T-helper 1 cell (primary cell): ENCODE results near the gene SKIDA1.

Experiments used
- DNase-seq, 5 donors: peaks; one replicate each; pipeline ENCODE4 v3.0.0-alpha.2; 2012 to 2020

SKIDA1 gene

GRCh38 chr10:21499701-21500577 is 25.5 kb downstream of the SKIDA1 start:
- no peak for DNase-seq

DNA sequence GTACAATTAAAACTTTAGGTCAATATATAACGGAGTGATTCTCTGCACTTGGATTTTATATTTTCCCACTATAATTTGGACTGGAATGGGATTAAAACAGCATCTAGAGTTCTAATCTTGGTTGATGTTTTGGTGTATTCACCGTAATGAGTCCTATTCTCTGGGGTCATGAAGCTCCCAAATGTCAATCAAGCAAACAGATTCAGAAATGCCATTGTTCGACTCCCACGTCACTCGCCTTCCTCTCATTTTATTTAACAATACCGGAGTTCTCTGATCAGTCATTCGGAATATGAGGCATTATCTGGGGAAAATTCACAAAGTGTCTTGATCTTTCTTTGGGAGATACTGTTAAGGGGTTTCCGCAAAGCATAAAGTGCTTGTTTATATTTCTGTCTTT is 26.5 kb downstream of the SKIDA1 start:
- DNase-seq, result no peak

- no peak for DNase-seq
These were observed 27.1 kb downstream of the SKIDA1 start for GRCh38 chr10:21498377-21498776.

- no peak for DNase-seq
These were observed 28.2 kb downstream of the SKIDA1 start for GRCh38 chr10:21497177-21497807.

DNA sequence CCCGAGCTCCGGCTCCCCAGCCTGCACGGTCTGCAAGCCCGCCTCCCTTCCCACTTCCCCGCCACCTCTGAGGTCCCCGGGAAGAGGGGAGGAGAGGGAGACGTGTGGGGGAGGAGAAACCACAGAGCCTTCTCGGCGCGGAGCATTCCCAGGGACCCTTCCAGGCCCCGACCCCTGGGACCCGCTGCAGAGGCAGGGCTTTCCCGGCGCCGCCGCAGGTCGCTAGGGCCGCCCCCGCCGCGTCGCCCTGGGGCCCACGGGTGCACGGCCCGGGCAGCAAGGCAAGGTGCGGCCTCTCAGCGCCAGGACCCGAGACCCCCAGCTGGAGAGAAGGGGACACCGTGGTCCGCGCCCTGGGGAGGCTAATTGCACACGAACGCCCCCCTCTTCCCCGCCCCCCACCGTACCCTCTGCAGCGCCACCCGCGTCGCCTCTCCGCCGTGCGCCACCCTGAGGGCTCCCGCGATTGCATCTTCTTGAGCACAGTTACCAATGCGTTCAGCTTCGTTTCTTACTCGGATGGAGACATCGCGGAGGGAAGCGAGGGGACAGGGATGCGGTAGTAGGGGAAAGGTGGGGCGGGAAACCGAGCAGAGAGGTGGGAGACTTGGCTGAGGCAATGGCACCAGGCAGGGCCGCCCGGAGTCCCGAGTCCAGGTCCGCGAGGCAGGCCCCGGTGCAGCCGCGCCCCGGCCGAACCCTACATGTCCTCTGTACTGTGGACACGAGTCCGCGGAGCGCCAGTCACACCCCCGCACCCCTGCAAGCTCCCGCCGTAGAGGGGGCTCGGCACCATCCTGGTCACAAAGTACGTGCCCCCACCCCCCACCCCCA is 28.9 kb downstream of the SKIDA1 start:
- peak in 3 of 5 donors; percentile 27 to 54 (median 39) for DNase-seq

GRCh38 chr10:21495752-21496342 is 29.6 kb downstream of the SKIDA1 start:
- peak; percentile 64 to 81 (median 79) for DNase-seq

- DNase-seq, result no peak
These were observed 30.3 kb downstream of the SKIDA1 start for GRCh38 chr10:21495002-21495751.

- DNase-seq, result no peak
These were observed 31.1 kb downstream of the SKIDA1 start for GRCh38 chr10:21494191-21495001.

DNA sequence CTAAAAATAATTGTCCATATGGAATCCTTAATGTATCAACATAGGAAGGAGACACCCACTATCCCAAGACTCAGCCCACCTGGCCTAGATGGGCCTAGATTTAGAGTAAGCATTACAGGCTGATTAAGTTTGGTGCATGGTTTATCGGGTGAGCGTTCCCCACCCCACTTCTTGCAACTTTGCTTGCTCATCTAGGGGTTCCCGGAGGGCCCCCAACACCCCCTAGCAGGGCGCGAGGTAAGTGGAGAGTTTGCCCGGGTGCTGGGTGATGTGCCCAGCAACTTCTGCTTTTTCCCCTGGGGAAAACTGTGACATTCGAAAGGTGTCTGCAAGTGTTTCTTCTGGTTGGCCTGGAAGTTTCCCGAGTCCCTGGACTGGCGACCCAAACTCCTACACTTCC is 31.7 kb downstream of the SKIDA1 start:
- DNase-seq, result no peak

GRCh38 chr10:21492421-21492820 is 33.1 kb downstream of the SKIDA1 start:
- no peak for DNase-seq

- DNase-seq, result no peak
These were observed 34.8 kb downstream of the SKIDA1 start for GRCh38 chr10:21490711-21491105.

DNA sequence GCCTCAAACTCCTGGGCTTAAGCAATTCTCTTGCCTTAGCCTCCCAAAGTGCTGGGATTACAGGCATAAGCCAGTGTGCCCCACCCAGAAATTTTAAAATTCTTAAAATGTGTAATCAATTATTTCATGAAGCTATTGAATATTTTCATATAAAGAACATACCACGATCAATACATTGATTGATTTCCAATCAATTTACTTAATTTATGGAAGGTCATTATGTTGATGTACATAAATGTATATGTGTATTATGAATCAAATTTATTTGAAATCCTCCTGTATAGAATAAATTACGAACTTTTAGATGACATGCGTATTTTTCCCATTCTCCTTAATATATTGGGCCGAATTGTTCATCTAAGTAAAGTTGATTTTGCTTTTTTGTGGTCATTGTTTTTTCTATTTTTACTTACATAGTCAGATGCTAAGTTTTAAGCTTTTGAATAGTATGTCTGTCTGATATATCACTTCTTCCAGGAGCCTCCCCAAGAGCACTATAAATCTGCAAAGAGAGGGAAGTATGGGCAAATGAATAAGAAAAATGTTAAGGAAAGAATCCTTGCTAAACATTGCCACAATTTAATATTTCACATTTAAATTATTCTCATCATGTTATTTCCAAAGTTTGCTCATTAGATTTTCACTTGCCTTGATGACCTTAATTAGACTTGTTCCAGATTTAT is 35.3 kb downstream of the SKIDA1 start:
- no peak for DNase-seq

GRCh38 chr10:21488957-21489446 is 36.5 kb downstream of the SKIDA1 start:
- DNase-seq, result no peak

- no peak for DNase-seq
These were observed 37.1 kb downstream of the SKIDA1 start for GRCh38 chr10:21488246-21488956.

- no peak for DNase-seq
These were observed 37.9 kb downstream of the SKIDA1 start for GRCh38 chr10:21487416-21488180.

- no peak for DNase-seq
These were observed 42.7 kb downstream of the SKIDA1 start for GRCh38 chr10:21482821-21483220.

DNA sequence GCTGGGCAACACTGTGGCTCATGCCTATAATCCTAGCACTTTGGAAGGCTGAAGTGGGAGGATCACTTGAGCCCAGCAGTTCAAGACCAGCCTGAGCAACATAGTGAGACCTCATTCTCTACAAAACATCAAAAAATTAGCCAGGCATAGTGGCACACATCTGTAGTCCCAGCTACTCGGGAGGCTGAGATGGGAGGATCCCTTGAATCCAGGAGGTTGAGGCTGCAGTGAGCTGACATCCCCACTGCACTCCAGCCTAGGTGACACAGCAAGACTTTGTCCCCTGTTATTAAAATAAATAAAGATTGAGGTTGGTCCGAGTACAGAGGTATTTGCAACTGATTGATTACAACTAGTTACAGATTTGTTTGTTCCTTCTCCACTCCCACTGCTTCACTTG is 44.1 kb downstream of the SKIDA1 start:
- no peak for DNase-seq

DNA sequence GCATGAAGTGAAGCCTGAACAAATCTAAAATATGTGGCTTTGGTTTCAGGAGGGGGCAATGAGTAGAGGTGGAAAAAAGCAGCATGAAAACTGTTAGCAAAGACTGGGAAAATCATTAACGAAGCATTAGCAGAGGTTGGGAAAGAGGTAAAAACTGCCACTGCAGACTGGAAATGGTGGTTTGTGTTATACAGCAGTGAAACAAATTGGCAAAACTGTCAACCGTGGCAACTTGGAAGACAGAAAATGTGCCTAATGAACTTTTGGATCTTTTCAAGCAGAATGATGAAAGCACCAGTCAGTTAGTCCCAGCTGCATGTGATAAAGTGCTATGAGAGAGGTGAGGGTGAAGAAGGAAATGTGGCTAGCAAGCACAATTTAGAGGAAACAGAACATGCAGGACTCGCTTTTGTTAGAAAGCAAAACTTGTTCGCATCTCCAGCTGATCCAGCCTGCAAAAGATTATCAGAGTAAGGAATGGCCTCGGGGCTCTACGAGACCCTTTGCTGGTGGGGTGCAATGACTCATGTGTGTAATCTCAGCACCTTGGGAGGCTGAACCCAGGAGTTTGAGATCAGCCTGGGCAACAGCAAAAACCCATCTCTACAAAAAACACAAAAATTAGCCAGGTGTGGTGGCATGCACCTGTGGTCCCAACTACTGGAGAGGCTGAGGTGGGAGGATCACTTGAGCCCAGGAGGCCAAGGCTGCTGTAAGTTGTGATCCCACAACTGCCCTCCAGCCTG is 45.7 kb downstream of the SKIDA1 start:
- no peak for DNase-seq
